H9 (cell line): ENCODE data around the gene EPC2. TPM values are rescaled to one million over a fixed set of nuclear protein-coding genes. Genes with fewer than 3 reads are reported as not detected.

Experiments
- DNase-seq: peaks from one replicate; pipeline ENCODE4 v3.0.0-alpha.2; 2017
- H2AFZ ChIP-seq: one replicate; pipeline ENCODE4 v1.6.1; 2013; ENCODE audit warnings: mild to moderate bottlenecking, low read length, control low read depth, moderate library complexity
- H2AK5ac ChIP-seq: 2 replicates; pipeline ENCODE4 v1.6.1; 2013; ENCODE audit warnings: low read length, control low read depth, mixed read lengths; ENCODE audit not compliant: insufficient read length
- H2BK120ac ChIP-seq: one replicate; pipeline ENCODE4 v1.6.1; 2013; ENCODE audit warnings: low read depth, mild to moderate bottlenecking, low read length, control low read depth, inconsistent platforms; ENCODE audit not compliant: poor library complexity, severe bottlenecking
- H2BK12ac ChIP-seq: 2 replicates; pipeline ENCODE4 v1.6.1; 2013; ENCODE audit warnings: low read length, control low read depth, mixed read lengths, low read depth; ENCODE audit not compliant: insufficient read length
- H2BK15ac ChIP-seq: 2 replicates; pipeline ENCODE4 v1.6.1; 2013; ENCODE audit warnings: low read depth, low read length, control low read depth
- H2BK20ac ChIP-seq: one replicate; pipeline ENCODE4 v1.6.1; 2013; ENCODE audit warnings: low read depth, mild to moderate bottlenecking, low read length, control low read depth, inconsistent platforms; ENCODE audit not compliant: poor library complexity, severe bottlenecking
- H2BK5ac ChIP-seq: 2 replicates; pipeline ENCODE4 v1.6.1; 2013; ENCODE audit warnings: low read length, control low read depth, mixed read lengths; ENCODE audit not compliant: insufficient read length
- H3K14ac ChIP-seq: 2 replicates; pipeline ENCODE4 v1.6.1; 2013; ENCODE audit warnings: low read length, control low read depth; ENCODE audit not compliant: insufficient read depth
- H3K18ac ChIP-seq: 2 replicates; pipeline ENCODE4 v1.6.1; 2013; ENCODE audit warnings: low read depth, mild to moderate bottlenecking, mixed read lengths, low read length, control low read depth; ENCODE audit not compliant: insufficient read length
- H3K23ac ChIP-seq: 2 replicates; pipeline ENCODE4 v1.6.1; 2013; ENCODE audit warnings: low read length, control low read depth, mixed read lengths, low read depth; ENCODE audit not compliant: insufficient read length
- H3K23me2 ChIP-seq: 2 replicates; pipeline ENCODE4 v1.6.1; 2013; ENCODE audit warnings: low read depth, mild to moderate bottlenecking, mixed read lengths, low read length, control low read depth; ENCODE audit not compliant: insufficient read length, poor library complexity, severe bottlenecking
- H3K27ac ChIP-seq: 2 replicates; pipeline ENCODE4 v1.5.1; 2013; ENCODE audit warnings: low read length, control low read depth, mixed read lengths, low read depth; ENCODE audit not compliant: insufficient read length
- H3K27me3 ChIP-seq: 2 replicates; pipeline ENCODE4 v1.6.1; 2013; ENCODE audit warnings: low read length, control low read depth, inconsistent platforms; ENCODE audit not compliant: insufficient read depth
- H3K4ac ChIP-seq: 2 replicates; pipeline ENCODE4 v1.6.1; 2013; ENCODE audit warnings: low read depth, mild to moderate bottlenecking, control low read depth, inconsistent platforms, low read length, moderate library complexity
- H3K4me1 ChIP-seq: 2 replicates; pipeline ENCODE4 v1.6.1; 2013; ENCODE audit warnings: low read length, control low read depth, inconsistent platforms; ENCODE audit not compliant: insufficient read depth
- H3K4me2 ChIP-seq: 2 replicates; pipeline ENCODE4 v1.6.1; 2013; ENCODE audit warnings: low read length, control low read depth, mixed read lengths; ENCODE audit not compliant: insufficient read length, insufficient read depth
- H3K56ac ChIP-seq: 2 replicates; pipeline ENCODE4 v1.6.1; 2013; ENCODE audit warnings: low read depth, mild to moderate bottlenecking, mixed read lengths, low read length, control low read depth; ENCODE audit not compliant: insufficient read length
- H3K79me1 ChIP-seq: 2 replicates; pipeline ENCODE4 v1.6.1; 2013; ENCODE audit warnings: low read depth, mild to moderate bottlenecking, moderate library complexity, low read length, control low read depth, inconsistent platforms; ENCODE audit not compliant: insufficient read depth, poor library complexity, severe bottlenecking
- H3K79me2 ChIP-seq: 2 replicates; pipeline ENCODE4 v1.6.1; 2013; ENCODE audit warnings: low read length, control low read depth, inconsistent platforms; ENCODE audit not compliant: insufficient read depth
- H3K9ac ChIP-seq: 2 replicates; pipeline ENCODE4 v1.6.1; 2013; ENCODE audit warnings: low read length, control low read depth, mixed read lengths; ENCODE audit not compliant: insufficient read length; ENCODE audit errors: extremely low read depth
- H3K9me3 ChIP-seq: one replicate; pipeline ENCODE4 v1.6.1; 2013; ENCODE audit warnings: low read depth, low read length, inconsistent platforms; ENCODE audit not compliant: control insufficient read depth
- H3T11ph ChIP-seq: one replicate; pipeline ENCODE4 v1.6.1; 2013; ENCODE audit warnings: mild to moderate bottlenecking, low read length, control low read depth, inconsistent platforms
- H4K20me1 ChIP-seq: one replicate; pipeline ENCODE4 v1.6.1; 2013; ENCODE audit not compliant: control insufficient read depth, insufficient read length, insufficient read depth
- H4K5ac ChIP-seq: 2 replicates; pipeline ENCODE4 v1.6.1; 2013; ENCODE audit warnings: low read depth, mild to moderate bottlenecking, mixed read lengths, low read length, control low read depth; ENCODE audit not compliant: insufficient read length
- H4K8ac ChIP-seq: replicated peaks from 2 replicates; pipeline ENCODE4 v1.6.1; 2013; ENCODE audit warnings: low read length, control low read depth, mixed read lengths, low read depth; ENCODE audit not compliant: insufficient read length
- H4K91ac ChIP-seq: 2 replicates; pipeline ENCODE4 v1.6.1; 2013; ENCODE audit warnings: low read depth, mild to moderate bottlenecking, moderate library complexity, mixed read lengths, low read length, control low read depth; ENCODE audit not compliant: insufficient read length
- H3K27ac Mint-ChIP-seq, 3 experiments: 2 replicates in 2 of 3; 3 replicates in 1 of 3; pipeline ENCODE4 v1.8.0; 2020 to 2021; ENCODE audit warnings: mixed read lengths in 3 of 3, mild to moderate bottlenecking in 1 of 3, moderate library complexity in 1 of 3
- H3K27me3 Mint-ChIP-seq: 2 replicates; pipeline ENCODE4 v1.8.0; 2021; ENCODE audit warnings: low read depth, mild to moderate bottlenecking, moderate library complexity, mixed read lengths
- H3K36me3 Mint-ChIP-seq, 3 experiments: 2 replicates in 2 of 3; 3 replicates in 1 of 3; pipeline ENCODE4 v1.8.0; 2020 to 2021; ENCODE audit warnings: low read depth in 3 of 3, mixed read lengths in 3 of 3; ENCODE audit not compliant: insufficient read depth in 1 of 3
- H3K4me1 Mint-ChIP-seq, 2 experiments: 2 replicates each; pipeline ENCODE4 v1.8.0; 2020; ENCODE audit warnings: mixed read lengths in 2 of 2
- H3K4me3 Mint-ChIP-seq, 2 experiments: 2 replicates in 1 of 2; 3 replicates in 1 of 2; pipeline ENCODE4 v1.8.0; 2020 to 2021; ENCODE audit warnings: mild to moderate bottlenecking in 2 of 2, mixed read lengths in 2 of 2, moderate library complexity in 1 of 2
- H3K9me3 Mint-ChIP-seq, 2 experiments: 2 replicates in 1 of 2; 3 replicates in 1 of 2; pipeline ENCODE4 v1.8.0; 2020; ENCODE audit warnings: mild to moderate bottlenecking in 2 of 2, mixed read lengths in 2 of 2, moderate library complexity in 1 of 2
- WGBS: extraction: QIAGEN DNeasy Blood & Tissue Kit; methylation state at CpG from one replicate; pipeline ENCODE4 v1.1.7; 2013; ENCODE audit warnings: missing lambda C conversion rate, low lambda C conversion rate, mixed read lengths; ENCODE audit not compliant: insufficient read length; ENCODE audit errors: extremely low coverage; 5-methylcytosine and 5-hydroxymethylcytosine counted together
- total RNA-seq: library from RNA; stranded (reverse); gene quantifications from 2 replicates; pipeline ENCODE4 v1.2.1, GENCODE V29; 2021
- TF ChIP-seq, protein P1 (sequence below): fragments of 200-600 bp; sonication (generic); conservative IDR thresholded peaks from 3 replicates; pipeline ENCODE4 v1.8.0; 2021; ENCODE audit warnings: antibody characterized with exemption, mild to moderate bottlenecking

EPC2 gene
- total RNA-seq, 1 experiment from 2014 or later, result 31.3 TPM

GRCh38 chr2:148812306-148812705, 167.8 kb downstream of the EPC2 start:
- Histone ChIP-seq H3K4me1 (peaks cover 16% of the 10 kb centered on the region; the same call in 1 of the 2 replicates), H3K9me3 (no peaks in the 10 kb centered on the region), H4K20me1 (no peaks in the 10 kb centered on the region), H3T11ph (no peak overlapping the region), H4K8ac (no peak overlapping the region), H2BK5ac (no peak overlapping the region), H3K4me2 (no peak overlapping the region), H3K18ac (no peak overlapping the region), H3K27me3 (no peaks in the 10 kb centered on the region), H3K9ac (no peak overlapping the region), H3K23me2 (no peaks in the 10 kb centered on the region), H2BK15ac (no peak overlapping the region), H3K14ac (no peak overlapping the region), H2AFZ (no peak overlapping the region), H2BK20ac (no peak overlapping the region), H3K27ac (no peak overlapping the region), H2AK5ac (no peak overlapping the region), H4K5ac (no peak overlapping the region), H3K79me1 (no peaks in the 10 kb centered on the region), H3K4ac (no peak overlapping the region; the same call in 1 of the 2 replicates), H2BK12ac (peak overlapping the region; percentile 56), H2BK120ac (no peak overlapping the region), H4K91ac (no peak overlapping the region), H3K56ac (no peak overlapping the region), H3K79me2 (no peaks in the 10 kb centered on the region), H3K23ac (no peak overlapping the region)
- peaks cover 5 to 6% of the 10 kb centered on the region in 2 experiments for H3K9me3 Mint-ChIP-seq
- TF ChIP-seq, protein P1, sequence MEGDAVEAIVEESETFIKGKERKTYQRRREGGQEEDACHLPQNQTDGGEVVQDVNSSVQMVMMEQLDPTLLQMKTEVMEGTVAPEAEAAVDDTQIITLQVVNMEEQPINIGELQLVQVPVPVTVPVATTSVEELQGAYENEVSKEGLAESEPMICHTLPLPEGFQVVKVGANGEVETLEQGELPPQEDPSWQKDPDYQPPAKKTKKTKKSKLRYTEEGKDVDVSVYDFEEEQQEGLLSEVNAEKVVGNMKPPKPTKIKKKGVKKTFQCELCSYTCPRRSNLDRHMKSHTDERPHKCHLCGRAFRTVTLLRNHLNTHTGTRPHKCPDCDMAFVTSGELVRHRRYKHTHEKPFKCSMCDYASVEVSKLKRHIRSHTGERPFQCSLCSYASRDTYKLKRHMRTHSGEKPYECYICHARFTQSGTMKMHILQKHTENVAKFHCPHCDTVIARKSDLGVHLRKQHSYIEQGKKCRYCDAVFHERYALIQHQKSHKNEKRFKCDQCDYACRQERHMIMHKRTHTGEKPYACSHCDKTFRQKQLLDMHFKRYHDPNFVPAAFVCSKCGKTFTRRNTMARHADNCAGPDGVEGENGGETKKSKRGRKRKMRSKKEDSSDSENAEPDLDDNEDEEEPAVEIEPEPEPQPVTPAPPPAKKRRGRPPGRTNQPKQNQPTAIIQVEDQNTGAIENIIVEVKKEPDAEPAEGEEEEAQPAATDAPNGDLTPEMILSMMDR, result no peak
- no peaks in the 10 kb centered on the region; the same call in 1 of the 2 replicates for H3K27me3 Mint-ChIP-seq
- peak overlapping the region in 1 of 2 experiments; percentile 36; a peak in 1 of 5 replicates for H3K4me3 Mint-ChIP-seq
- no peak for DNase-seq
- WGBS, result no CpG with 5 or more reads among the region's 6 CpGs
- peaks cover 0 to 8% (median 3%) of the 10 kb centered on the region in 3 experiments; a peak in 4 of 7 replicates for H3K36me3 Mint-ChIP-seq
- H3K27ac Mint-ChIP-seq, result peak overlapping the region; percentile 69 to 94 (median 91)
- H3K4me1 Mint-ChIP-seq, result peaks cover 63 to 67% of the 10 kb centered on the region in 2 experiments
